BJ (cell line): ENCODE measurements around the gene REEP6. TPM values are rescaled to one million over a fixed set of nuclear protein-coding genes. Genes with fewer than 3 reads are reported as not detected.

Source experiments
- CTCF ChIA-PET: fragments of 350-600 bp; formaldehyde crosslinking; extraction: SDS; loops from one replicate; lab custom pipeline; 2021; ENCODE audit warnings: antibody characterized with exemption, inconsistent platforms; lab: Yijun Ruan, JAX
- POLR2A ChIA-PET: fragments of 300-600 bp; sonication (Branson Sonifier 250); formaldehyde crosslinking; extraction: SDS; loops from one replicate; lab custom pipeline; 2021; ENCODE audit warnings: antibody characterized with exemption; lab: Charles Lee
- DNase-seq: peaks from one replicate; pipeline ENCODE4 v3.0.0-alpha.2; 2011; ENCODE audit warnings: low read depth
- H3K27me3 ChIP-seq: 2 replicates; pipeline ENCODE4 v1.6.0; 2011; ENCODE audit warnings: low read length; ENCODE audit not compliant: control insufficient read depth, insufficient read depth
- H3K36me3 ChIP-seq: 2 replicates; pipeline ENCODE4 v1.5.1; 2011; ENCODE audit warnings: low read length; ENCODE audit not compliant: control insufficient read depth, insufficient read depth
- H3K4me3 ChIP-seq: 2 replicates; pipeline ENCODE4 v1.5.1; 2011; ENCODE audit warnings: low read depth, mild to moderate bottlenecking, control low read depth, low read length
- polyA plus RNA-seq: library from polyadenylated mRNA; depleted of rRNA; stranded (reverse); fragments of >200 nt; gene quantifications from 2 replicates; pipeline ENCODE4 v1.2.3, GENCODE V29; 2011
- TF ChIP-seq, protein P1 (sequence below): IDR thresholded peaks from 2 replicates; pipeline ENCODE4 v1.5.1; 2011; ENCODE audit warnings: low read depth, mild to moderate bottlenecking, control low read depth, inconsistent platforms, low read length, moderate library complexity; ENCODE audit not compliant: insufficient read depth

The REEP6 gene
- polyA plus RNA-seq, 1 experiment = 3.1 TPM

DNA sequence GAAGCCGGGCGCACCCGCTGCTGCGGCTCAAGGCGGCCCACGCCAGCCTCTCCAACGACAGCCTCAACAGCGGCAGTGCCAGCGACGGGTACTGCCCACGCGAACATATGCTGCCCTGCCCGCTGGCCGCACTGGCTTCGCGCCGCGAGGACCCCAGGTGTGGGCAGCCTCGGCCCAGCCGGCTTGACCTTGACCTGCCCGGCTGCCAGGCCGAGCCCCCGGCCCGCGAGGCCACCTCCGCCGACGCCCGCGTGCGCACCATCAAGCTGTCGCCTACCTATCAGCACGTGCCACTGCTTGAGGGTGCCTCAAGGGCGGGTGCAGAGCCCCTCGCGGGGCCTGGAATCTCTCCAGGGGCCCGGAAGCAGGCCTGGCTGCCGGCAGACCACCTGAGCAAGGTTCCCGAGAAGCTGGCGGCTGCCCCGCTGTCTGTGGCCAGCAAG is 24.9 kb upstream of the REEP6 start:
- Histone ChIP-seq H3K4me3 (no peak overlapping the region), H3K27me3 (peaks cover 14% of the 10 kb centered on the region), H3K36me3 (no peaks in the 10 kb centered on the region)
- no peak for DNase-seq
- POLR2A ChIA-PET = no interaction called here
- CTCF ChIA-PET = interaction anchor here (0.7 to 4.3 kb wide), 7 partner anchors 9 to 78 kb away, joined by 3 to 21 read pairs (median 5); no protein-coding TSS in a partner anchor
- TF ChIP-seq, protein P1, sequence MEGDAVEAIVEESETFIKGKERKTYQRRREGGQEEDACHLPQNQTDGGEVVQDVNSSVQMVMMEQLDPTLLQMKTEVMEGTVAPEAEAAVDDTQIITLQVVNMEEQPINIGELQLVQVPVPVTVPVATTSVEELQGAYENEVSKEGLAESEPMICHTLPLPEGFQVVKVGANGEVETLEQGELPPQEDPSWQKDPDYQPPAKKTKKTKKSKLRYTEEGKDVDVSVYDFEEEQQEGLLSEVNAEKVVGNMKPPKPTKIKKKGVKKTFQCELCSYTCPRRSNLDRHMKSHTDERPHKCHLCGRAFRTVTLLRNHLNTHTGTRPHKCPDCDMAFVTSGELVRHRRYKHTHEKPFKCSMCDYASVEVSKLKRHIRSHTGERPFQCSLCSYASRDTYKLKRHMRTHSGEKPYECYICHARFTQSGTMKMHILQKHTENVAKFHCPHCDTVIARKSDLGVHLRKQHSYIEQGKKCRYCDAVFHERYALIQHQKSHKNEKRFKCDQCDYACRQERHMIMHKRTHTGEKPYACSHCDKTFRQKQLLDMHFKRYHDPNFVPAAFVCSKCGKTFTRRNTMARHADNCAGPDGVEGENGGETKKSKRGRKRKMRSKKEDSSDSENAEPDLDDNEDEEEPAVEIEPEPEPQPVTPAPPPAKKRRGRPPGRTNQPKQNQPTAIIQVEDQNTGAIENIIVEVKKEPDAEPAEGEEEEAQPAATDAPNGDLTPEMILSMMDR = no peak

DNA sequence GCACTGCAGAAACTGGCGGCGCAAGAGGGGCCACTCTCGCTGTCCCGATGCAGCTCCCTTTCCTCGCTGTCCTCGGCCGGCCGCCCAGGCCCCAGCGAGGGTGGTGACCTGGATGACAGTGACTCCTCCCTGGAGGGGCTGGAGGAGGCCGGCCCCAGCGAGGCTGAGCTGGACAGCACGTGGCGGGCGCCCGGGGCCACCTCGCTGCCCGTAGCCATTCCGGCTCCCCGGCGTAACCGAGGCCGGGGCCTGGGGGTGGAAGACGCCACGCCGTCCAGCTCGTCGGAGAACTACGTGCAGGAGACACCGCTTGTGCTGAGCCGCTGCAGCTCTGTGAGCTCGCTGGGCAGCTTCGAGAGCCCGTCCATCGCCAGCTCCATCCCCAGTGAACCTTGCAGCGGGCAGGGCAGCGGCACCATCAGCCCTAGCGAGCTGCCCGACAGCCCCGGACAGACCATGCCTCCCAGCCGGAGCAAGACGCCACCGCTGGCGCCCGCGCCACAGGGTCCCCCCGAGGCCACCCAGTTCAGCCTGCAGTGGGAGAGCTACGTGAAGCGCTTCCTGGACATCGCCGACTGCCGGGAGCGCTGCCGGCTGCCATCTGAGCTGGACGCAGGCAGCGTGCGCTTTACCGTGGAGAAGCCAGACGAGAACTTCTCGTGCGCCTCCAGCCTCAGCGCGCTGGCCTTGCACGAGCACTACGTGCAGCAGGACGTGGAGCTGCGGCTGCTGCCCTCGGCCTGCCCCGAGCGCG is 24.3 kb upstream of the REEP6 start:
- no peak for DNase-seq
- Histone ChIP-seq H3K4me3 (no peak overlapping the region), H3K36me3 (no peaks in the 10 kb centered on the region), H3K27me3 (peaks cover 19% of the 10 kb centered on the region)
- TF ChIP-seq, protein P1 = no peak
- POLR2A ChIA-PET = no interaction called here
- CTCF ChIA-PET = interaction anchor here (0.7 to 4.3 kb wide), 7 partner anchors 8 to 79 kb away, joined by 3 to 21 read pairs (median 5); no protein-coding TSS in a partner anchor

DNA sequence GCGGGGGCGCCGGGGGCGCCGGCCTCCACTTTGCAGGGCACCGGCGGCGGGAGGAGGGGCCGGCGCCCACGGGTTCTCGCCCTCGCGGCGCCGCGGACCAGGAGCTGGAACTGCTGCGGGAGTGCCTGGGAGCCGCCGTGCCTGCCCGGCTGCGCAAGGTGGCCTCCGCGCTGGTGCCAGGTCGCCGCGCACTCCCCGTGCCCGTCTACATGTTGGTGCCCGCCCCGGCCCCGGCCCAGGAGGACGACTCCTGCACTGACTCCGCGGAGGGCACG is 23.8 kb upstream of the REEP6 start:
- ChIA-PET CTCF (interaction anchor here (0.9 to 4.3 kb wide), 5 partner anchors 9 to 36 kb away, joined by 3 to 21 read pairs (median 5); no protein-coding TSS in a partner anchor), POLR2A (no interaction called here)

DNA sequence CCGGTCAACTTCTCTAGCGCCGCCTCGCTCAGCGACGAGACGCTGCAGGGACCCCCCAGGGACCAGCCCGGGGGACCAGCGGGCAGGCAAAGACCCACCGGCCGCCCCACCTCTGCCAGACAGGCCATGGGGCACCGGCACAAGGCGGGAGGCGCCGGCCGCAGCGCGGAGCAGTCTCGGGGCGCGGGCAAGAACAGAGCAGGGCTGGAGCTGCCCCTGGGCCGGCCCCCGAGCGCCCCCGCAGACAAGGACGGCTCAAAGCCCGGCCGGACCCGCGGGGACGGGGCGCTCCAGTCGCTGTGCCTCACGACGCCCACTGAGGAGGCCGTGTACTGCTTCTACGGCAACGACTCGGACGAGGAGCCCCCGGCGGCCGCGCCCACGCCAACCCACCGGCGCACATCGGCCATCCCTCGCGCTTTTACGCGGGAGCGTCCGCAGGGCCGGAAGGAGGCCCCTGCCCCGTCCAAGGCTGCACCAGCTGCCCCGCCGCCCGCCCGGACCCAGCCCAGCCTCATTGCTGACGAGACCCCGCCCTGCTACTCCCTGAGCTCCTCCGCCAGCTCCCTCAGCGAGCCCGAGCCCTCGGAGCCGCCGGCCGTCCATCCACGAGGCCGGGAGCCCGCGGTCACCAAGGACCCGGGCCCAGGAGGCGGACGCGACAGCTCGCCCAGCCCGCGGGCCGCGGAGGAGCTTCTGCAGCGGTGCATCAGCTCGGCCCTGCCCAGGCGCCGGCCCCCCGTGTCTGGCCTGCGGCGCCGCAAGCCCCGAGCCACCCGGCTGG is 23.3 kb upstream of the REEP6 start:
- Histone ChIP-seq H3K27me3 (peaks cover 25% of the 10 kb centered on the region), H3K36me3 (no peaks in the 10 kb centered on the region), H3K4me3 (no peak overlapping the region)
- CTCF ChIA-PET = interaction anchor here (0.9 to 4.3 kb wide), 5 partner anchors 9 to 35 kb away, joined by 3 to 21 read pairs (median 5); no protein-coding TSS in a partner anchor
- DNase-seq = no peak
- TF ChIP-seq, protein P1 = no peak
- POLR2A ChIA-PET = no interaction called here

More for the DNA sequence above, 23.8 kb upstream of the REEP6 start:
- no peak for DNase-seq
- H3K4me3 ChIP-seq = no peak overlapping the region
- TF ChIP-seq, protein P1 = no peak
- no peaks in the 10 kb centered on the region for H3K36me3 ChIP-seq
- peaks cover 23% of the 10 kb centered on the region for H3K27me3 ChIP-seq

DNA sequence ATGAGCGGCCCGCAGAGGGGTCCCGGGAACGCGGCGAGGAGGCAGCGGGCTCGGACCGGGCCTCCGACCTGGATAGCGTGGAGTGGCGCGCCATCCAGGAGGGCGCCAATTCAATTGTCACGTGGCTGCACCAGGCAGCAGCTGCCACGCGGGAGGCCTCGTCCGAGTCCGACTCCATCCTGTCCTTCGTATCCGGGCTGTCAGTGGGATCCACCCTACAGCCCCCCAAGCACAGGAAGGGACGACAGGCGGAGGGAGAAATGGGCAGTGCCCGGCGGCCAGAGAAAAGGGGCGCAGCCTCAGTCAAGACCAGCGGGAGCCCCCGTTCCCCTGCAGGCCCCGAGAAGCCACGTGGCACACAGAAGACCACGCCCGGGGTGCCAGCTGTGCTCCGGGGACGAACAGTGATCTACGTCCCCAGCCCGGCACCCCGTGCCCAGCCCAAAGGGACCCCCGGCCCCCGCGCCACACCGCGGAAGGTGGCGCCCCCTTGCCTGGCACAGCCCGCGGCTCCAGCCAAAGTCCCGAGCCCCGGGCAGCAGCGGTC is 22.6 kb upstream of the REEP6 start:
- DNase-seq = no peak
- Histone ChIP-seq H3K36me3 (no peaks in the 10 kb centered on the region), H3K27me3 (peaks cover 25% of the 10 kb centered on the region), H3K4me3 (peak overlapping the region; percentile 11)
- TF ChIP-seq, protein P1 = no peak
- CTCF ChIA-PET = interaction anchor here (1.2 to 4.3 kb wide), 4 partner anchors 10 to 24 kb away, joined by 4 to 21 read pairs (median 5); no protein-coding TSS in a partner anchor
- POLR2A ChIA-PET = no interaction called here
